HG03575 (cell line): ENCODE results near the gene TAF1D.
"Not testable (repeated sequence)": the region's sequence is repeated elsewhere in the genome, so short reads cannot be mapped to it uniquely, and the experiment has no call there.

Experiments
- ATAC-seq: cut with Tn5 transposase; IDR thresholded peaks from one replicate; pipeline ENCODE4 v1.9.1; 2021; ENCODE audit not compliant: unreplicated experiment, insufficient number of reproducible peaks, low FRiP score; ENCODE audit errors: extremely low read depth

Gene TAF1D

GRCh38 chr11:93756748-93757147 is 15.5 kb upstream of the TAF1D start:
- no peak for ATAC-seq

DNA sequence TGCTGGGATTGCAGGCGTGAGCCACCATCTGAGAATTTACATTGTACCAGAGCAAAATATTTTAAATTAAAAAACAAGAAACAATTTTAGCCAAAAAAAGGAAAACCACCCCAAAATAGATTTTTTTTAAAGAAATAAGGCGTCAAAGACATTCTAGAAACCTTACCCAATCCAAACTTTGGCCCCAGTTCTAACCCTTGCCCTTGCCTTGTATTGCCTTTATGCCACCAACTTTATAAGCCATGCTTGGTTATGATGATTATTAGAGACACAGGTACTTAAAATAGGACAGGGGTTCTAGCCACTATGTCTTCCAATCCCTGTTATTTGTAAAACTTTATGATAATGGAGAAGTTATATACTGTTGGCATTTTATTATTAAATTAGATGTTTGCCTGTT is 11.9 kb upstream of the TAF1D start:
- ATAC-seq: no peak

DNA sequence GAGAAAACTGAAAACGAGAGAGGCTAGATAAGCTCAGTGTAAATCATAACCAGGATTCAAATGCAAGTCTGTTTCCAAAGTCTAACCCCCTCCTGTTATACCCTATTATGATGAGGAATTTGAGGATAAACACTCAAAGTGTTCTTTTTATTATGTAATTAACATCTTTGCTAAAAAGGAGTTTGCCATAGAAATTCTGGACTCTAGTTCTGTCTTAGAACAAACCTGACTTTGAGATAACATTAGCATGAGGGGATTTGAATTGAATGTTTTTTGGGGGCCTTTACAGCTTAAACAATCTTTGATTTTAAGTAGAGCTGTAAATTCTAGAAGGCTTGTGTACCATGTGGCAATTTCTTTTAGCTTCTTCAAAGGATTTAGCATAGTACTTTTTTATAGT is 9.7 kb upstream of the TAF1D start:
- no peak for ATAC-seq

DNA sequence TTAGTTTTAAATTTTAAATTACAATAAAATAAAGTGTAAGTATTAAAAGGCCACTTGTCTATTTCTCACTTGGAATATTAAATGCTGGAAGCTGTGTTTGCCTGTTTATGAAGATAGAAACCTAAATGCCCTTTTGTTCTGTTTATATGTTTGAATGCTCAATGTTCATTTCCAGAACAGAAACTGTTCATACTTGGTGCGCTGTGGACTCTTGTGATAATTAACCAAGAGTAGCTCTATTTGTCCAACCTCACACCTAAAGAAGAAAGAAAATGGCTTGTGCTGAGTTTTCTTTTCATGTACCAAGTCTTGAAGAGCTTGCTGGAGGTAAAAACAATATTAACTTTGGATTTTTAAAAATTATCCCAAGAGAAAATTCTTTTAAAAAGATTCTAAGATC is 5.8 kb upstream of the TAF1D start:
- ATAC-seq: peak; percentile 43

- no peak for ATAC-seq
Measured at GRCh38 chr11:93746101-93746500, 4.8 kb upstream of the TAF1D start.

- ATAC-seq: not testable (repeated sequence)
Measured at GRCh38 chr11:93745005-93745755, 3.9 kb upstream of the TAF1D start.

DNA sequence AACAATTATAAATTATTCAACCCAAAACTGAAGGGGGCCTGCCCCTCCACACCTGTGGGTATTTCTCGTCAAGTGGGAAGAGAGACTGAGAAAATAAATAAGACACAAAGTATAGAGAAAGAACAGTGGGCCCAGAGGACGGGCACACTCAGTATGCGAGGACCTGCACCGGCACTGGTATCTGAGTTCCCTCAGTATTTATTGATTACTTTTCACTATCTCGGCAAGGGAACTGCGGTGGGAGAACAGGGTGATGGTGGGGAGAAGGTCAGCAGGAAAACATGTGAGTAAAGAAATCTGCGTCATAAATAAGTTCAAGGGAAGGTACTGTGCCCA is 3.3 kb upstream of the TAF1D start:
- ATAC-seq: no peak

- ATAC-seq: no peak
Measured at GRCh38 chr11:93743291-93743690, 2.0 kb upstream of the TAF1D start.

DNA sequence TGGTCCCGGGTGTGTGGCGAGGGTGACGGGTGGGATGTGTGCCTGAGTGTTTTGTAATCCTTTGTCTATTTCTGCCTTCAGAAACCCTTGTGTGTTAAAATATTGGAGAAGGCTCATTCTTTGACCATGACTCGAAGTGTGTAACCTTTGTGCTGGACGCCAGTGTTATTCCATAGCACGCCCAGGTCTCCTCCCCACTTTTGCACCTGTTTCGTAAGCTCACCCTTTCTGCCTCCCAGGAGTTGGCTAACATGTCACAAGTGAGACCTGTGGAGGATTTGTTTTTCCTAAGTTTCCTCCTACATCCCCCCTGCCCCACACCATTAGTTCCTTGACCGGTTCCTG is 559 bp upstream of the TAF1D start:
- ATAC-seq: no peak

DNA sequence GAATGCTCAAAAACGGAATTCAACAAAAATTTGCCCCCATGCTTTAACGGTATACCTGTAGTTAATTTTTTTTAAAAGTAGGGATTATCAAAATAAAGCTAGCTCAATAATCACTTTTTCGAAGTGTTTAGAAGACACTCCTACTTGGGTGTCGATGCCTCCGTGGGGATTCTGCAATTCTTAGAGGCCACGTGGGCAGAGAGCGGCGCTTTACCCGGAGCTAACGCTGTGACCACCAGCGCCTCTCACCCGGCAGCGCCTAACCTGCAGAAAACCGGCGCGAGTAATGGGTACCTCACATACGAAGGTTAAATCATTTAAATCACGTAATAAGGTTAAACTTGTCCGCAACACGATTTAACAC is 583 bp downstream of the TAF1D start:
- ATAC-seq: no peak

- ATAC-seq: no peak
Measured at GRCh38 chr11:93740031-93740729, 1.1 kb downstream of the TAF1D start.

DNA sequence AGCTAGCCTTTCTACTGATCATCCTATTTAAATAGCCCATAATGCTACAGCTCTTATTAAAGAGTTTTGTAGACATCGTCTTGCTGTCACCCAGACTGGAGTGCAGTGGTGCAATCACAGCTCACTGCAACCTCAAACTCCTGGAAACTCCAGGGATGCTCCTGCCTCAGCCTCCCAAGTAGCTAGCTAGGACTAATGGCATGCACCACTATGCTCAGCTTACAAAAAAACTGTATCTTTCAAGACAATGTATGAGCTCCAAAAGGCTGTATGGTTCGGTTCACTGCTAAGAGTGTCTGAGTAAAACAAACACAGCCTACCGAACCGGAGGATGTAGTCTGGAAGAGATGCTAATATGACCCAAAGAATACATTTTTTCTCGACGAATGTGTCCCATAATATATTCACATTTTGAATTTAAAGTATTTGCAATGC is 2.6 kb downstream of the TAF1D start:
- ATAC-seq: no peak

GRCh38 chr11:93737904-93738612 is 3.2 kb downstream of the TAF1D start:
- no peak for ATAC-seq

GRCh38 chr11:93736129-93736528 is 5.2 kb downstream of the TAF1D start:
- ATAC-seq: no peak

DNA sequence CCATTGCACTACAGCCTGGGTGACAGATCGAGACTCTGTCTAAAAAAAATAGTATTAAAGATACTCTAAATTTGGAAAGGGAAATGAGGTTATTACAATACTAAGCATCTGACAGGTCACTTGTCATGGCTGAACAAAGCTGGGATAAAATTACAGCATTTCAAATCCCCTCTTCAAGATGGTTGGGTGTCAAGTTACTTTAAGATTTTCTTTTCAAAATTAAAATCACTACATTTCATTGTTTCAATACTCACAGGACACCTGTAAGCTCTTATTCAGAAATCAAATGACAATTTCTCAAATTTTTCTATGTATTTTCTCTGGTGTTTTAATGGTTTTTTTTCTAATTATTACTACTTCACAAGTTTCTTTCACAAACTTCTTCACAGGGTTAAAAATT is 5.7 kb downstream of the TAF1D start:
- ATAC-seq: no peak

GRCh38 chr11:93734427-93735222 is 6.7 kb downstream of the TAF1D start:
- ATAC-seq: no peak

DNA sequence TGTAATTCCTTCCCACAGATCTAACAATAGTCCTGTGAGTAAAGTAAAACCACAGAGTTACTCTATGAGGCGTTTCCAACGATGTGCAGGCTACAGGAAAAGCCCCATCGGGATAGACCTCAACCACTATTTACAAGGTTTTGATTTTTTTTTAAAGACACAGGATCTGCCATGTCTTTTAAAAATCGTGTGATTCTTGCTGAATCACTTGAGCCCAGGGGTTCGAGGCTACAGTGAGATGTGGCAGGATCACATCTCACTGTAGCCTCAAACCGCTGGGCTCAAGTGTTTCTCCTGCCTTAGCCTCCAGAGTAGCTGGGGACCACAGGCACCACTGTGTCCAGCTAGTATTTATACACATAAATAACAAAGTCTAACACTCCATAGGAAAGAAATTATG is 7.8 kb downstream of the TAF1D start:
- no peak for ATAC-seq

- ATAC-seq: no peak
Measured at GRCh38 chr11:93732237-93732892, 8.9 kb downstream of the TAF1D start.
